HG03354 (cell line): ENCODE measurements around the gene MESP2.

Experiments used
- ATAC-seq: cut with Tn5 transposase; IDR thresholded peaks from one replicate; pipeline ENCODE4 v1.9.1; 2021; ENCODE audit warnings: mild to moderate bottlenecking; ENCODE audit not compliant: unreplicated experiment, poor library complexity, severe bottlenecking

The MESP2 gene

DNA sequence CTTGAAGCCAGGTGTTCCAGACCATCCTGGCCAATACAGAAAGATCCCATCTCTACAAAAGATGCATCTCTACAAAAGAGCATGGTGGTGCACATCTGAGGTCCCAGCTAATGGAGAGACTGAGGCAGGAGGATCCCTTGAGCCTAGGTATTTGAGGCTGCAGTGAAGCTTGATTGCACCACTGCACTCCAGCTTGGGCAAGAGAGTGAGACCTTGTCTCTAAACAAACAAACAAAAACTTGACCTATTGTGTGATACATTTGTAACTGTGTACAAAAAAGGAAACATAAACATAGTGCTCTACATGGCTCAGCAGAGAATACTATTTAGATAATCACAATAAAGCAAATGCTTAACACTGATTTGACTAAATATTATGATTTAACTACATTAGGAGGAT, 19.9 kb downstream of the MESP2 start:
- ATAC-seq: no peak

DNA sequence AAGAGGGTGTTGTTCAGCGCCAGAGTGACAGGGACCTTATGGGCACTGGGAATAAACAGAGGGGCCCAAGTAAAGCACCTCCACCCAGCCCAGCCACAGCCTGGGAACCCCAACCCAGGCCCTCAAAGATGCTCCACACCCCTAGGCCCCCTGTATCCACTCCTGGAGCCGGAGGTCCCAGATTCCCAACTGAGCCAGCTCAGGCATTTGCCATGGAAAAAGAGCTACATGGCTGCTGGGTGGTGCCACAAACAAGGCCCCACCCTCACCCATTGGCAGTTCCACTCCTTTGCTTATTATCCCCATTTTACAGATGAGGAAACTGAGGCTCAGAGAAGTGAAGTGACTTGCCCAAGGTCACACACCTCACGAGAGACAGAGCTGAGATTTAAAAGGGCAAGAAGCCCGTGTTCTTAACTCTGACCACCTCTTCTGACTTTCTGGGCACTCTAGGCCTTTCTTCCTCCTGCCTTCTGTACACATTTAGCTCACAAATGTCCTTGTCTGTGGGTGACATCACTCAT, 21.6 kb downstream of the MESP2 start:
- no peak for ATAC-seq

DNA sequence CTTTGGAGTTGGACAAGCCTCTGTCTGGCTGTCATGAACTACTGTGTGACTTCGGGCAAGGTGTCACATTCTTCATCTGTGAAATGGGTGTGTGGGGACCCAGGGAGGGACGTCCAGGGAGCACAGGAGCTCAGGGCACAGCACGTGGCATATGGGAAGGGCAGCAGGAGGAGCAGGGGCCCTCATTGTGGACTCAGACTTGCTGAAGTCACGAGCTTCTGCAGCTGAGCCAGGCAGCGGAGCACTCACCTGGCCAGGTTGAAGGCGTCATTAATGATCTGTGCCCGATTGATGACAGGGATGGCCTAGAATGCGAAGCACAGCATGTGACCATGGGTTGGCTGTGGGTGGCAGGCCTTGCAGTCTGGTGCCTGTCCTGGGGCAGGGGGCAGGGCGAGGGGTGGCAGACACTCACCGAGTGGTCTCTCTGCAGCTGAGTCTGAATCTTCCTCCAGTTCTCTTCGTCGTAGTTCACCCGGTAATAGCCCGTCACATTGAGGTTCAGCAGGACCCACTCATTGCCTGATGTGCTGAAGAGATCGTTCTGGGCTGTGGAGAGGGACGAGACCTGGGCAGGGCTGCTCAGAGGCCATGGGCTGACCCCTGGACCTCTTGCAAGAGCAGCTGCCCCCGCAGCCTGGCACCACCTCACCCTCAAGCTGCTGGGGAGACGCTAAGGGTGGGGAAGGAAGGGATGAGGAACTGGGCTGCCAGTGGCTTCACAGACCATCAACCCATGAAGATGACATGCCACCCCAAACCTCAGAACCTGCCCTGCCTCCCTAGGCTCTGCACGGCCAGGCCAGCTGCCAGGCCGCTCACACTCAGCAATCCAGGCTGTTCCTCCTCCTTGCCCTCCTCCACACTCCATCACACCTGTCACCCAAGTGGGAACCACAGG, 23.1 kb downstream of the MESP2 start:
- no peak for ATAC-seq

DNA sequence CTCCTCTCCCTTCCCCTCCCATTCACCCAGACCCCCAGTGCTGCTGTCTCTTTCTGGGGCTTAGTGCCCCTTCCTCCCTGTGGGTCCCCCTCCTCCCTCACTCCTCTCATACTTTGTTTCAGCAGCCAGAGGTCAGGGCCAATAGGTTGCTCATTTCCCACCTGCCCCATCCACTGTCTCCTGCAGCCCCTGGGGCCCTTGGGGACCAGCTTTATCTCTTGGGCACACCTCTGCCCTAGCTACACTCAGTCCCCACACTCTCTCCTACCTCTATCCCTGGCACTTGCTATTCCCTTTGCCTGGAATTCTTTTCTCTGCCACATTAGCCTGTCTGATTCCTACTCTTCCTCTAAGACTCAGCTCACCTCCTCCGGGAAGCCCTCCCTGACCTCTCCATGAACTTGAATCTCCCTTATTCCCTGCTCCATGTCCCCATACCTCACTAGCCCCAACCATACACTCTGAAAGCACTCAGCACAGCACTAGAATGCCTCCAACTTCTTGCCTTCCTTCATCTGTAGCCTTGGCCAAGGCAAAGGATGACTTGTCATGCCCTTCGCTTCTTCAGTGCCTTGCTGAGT, 23.9 kb downstream of the MESP2 start:
- no peak for ATAC-seq

DNA sequence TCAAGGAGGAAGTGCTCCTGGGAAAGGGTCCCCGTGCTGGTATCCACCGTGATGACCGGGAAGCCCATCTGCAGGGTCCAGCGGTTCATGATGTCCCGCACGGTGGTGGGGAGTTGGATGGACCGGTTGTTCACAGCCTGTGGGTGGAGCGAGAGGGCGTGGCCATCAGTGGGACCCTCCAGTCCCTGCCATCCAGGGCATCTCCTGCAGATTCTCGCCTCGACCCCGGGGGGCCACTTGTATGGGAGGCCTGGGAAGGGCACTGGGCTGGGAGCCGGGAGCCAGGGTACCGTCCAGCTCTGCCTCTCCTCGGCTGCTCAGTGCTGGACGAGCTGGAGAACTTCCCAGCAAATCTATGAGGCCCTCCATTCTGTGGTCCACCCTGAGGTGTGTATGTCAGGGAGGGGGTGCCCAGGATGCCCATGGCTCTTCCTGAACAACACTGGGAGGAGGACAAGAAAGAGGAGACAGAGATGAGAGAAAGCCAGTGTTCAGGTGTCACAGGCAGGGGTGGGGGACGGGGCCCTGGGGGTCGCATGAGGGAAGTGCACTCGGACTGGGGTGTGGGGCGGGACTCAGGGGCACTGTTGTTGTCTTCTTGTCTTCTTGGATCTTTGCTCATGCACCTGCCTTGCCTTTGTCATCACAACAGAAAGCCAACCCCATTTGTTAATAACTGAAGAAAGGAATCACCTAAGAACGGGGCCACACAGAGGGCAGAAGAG, 25.5 kb downstream of the MESP2 start:
- no peak for ATAC-seq

DNA sequence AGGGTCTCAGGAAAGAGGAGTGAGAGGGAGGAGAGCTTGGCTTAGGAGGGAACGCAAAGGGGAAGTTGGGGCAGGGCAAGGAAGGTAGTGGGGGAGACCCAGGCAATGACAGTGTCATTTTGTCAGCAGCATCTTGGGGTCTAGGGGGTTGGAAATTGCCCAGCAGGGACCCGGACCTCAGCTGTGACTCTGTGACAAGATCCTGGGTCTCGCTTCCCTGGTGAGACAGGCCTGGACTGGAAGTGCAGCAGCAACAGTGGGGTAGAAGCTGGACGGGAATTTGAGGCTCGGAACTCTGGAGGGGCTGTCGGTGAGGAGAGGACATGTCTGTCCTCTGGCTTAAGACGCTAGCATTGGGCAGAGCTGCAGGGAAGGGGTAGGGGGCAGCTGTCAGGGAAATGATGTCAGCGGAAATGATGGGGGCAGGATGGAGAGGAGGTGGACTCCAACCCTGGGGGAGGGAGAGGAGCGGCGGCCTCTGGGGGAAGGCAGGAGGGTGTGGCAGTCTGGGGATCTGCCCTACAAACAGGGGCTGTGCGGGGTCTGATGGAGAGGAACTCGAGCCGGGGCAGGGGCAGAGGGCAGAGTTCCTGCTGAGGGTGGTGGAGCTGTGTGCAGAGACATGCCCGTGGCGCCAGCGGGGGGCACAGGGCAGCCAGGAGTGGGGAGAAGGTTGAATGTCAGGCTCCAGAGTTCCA, 26.2 kb downstream of the MESP2 start:
- ATAC-seq: no peak

DNA sequence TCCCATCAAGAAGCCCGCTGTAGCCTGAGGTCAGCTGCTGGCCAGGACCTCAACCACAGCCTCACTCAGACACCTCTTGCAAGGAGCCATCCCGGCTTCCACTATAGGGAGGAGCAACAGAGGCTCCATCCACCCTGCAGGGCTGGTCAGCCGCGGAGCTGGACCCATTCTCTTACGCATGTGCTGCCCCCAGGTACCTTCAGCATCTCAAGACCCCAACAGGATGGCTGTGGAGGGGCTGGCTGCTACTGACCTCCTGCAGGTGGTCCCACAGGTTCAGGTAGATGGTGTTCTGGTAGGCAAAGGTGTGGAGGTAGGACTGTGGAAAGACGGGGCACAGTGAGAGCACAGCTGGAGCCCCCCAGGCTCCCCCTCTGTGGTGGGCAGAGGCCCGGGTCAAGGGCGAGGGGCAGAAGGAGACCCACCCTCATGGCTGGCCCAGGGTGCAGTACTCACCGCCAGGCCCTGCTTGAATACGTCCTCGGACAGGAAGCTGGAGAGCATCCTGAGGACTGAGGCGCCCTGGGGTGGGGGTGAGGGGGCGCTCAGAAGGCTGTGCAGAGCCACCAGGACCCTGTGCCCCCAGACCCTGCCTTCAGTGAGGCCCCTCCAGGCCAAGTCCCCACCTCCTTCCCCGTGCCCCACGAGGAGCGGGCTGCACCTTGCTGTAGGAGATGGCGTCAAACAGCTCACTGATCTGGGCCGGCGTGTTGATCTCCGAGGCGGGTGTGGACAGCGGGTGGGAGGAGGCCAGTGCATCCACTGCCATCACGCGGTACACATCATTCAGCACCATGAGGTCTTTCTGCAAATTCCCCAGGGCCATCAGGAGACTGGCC, 27.1 kb downstream of the MESP2 start:
- no peak for ATAC-seq

DNA sequence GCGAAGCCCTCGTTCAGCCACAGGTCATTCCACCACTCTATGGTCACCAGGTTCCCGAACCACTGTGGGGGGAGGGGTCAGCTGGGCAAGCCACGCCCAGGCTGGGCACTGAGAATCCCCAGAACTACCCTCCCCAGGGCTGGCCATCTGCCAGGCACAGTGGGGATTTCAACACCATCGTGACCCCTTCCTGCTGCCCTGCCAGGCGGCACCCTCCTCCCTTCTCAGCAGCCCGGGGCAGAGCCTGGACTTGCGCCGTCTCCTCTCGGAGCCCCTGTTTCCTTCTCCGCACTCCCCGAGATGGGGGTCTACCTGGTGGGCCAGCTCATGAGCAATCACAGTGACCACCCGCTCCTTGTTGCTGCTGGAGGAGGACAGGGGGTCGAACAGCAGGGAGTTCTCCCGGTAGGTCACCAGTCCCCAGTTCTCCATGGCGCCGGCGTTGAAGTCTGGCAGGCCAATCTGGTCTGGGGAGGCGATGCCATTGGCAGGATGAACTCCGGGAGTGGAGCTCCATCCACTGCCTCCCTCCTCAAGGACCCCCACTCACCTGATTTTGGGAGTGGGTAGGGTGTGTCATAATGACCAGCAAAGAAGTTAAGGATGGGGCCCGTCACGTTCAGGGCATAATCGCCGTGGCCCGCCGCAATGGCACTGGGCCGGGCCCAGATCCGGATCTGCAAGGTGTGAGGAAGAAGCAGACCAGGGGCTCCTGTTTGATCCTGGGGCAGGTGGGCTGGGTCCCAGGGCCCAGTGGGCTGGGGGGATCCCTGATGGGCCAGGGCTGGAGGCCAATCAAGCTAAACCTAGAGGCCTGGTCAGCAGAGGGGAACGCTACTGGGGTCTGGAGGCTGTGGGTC, 28.0 kb downstream of the MESP2 start:
- no peak for ATAC-seq

DNA sequence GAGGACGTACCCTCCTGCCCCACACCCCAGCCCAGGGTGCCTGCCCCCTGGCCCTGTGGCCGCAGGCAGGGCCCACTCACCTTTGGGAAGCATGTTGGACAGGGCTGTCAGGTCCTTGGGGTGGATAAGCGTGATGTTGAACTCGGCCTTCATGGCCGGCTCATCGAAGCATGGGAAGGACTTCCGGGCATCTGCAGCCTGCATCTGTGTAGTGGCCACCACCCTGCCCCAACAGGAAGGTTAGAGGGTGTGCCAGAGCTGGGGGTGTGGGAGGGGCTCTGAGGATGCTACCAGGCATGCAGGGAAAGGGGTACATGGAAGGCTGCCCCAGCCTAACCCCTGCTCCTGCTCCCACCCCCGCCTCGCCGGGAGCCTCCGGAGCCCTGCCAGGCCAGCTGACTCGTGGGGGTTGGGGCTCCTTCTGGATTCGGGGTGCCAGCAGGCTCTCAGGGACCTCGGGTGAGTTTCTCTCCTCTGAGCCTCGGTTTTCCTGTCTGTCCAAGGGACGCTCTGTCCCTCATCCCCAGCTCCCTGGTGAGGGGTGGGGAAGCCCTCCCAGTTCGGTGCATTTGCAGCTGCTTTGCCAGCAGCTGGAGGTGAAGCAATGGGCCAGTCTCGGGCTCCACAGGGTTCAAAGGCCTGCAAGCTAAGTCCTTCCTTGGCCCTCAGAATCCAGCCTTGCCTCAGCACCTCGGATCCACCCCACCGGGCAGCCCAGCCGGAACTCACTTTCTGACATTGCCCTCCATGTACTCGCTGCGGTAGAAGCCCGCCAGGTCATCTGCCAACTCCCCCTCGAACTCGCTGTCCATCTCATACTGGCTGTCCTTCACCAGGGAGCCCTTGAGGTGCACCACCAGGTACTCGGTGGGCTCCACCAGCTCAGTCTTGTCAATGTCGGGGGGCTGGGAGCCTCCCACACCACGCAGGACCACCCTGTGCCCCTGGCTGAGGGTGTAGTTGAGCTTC, 29.4 kb downstream of the MESP2 start:
- no peak for ATAC-seq

DNA sequence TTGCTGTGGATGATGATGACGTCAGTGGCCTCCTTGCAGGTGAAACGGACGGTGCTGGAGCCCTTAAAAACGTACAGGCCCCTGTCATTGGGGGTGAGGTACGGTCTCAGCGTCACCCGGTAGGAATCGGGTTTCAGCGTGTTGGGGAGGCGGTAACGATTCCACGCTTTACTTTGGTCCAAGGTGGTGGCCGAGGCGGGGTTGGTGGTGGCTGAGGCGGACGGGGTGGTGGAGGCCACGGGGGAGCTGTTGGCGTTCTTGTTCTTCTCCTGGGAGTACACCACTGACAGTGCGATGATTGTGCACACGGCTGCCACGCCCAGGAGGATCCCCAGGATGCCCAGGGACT, 30.1 kb downstream of the MESP2 start:
- ATAC-seq: no peak

DNA sequence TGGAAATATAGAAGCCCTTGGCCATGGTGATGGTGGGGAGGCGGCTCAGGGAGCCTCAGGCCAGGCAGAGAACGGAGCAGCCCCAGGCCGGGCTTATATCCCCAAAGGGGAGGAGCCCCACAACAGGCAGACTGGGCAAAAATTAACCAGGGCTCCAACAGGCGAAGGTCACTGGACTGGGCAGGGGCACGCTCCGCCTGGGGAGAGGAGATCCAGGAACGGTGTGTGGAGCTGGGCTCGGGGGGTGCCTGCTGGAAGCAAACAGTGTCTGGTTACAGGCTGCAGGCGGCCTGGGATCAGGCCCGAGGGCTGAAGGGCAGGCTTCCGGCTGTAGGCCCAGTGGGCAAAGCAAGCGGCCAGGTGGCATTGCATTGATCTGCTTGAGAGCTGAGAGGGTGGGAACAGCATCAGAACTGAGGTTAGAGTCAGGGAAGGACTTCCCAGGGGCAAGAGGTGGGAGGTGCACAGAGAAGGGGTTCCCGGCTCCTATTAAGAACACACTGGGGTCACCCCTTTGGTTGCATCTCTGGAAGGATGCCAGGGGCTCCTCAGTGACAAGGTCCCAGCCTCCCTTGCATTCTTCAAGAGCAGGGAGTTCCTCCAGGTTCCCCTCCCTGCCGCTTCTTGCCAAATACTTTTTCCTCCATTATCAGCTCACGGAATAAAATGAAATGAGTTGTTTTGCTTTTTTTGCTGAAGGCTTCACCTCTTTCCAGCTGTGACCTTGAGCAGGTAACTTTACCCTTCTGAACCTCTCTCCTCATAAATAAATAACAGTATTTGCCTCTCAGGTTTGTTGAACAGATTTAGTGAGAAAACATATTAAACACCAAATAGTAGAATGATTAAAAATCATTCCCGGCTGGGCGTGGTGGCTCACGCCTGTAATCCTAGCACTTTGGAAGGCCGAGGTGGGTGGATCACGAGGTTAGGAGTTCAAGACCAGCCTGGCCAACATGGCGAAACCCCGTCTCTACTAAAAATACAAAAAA, 30.7 kb downstream of the MESP2 start:
- ATAC-seq: no peak

DNA sequence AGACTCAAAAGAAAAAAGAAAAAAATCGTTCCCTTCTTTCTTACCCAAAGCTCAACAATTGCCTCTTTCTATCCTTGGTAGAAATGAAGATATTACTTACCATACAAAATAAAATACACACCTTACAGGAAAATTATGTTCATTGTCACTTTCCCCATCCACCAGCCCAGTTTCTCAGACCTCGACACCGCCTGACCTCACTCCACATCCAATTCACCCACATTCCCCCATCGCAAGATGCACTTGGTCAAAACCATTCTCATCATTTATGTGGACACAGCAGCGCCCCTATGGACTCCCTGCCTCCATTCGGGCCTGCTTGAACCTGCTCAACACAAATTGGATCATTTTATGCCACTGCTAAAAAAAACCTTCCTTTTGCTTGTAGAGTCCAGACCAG, 31.6 kb downstream of the MESP2 start:
- no peak for ATAC-seq

DNA sequence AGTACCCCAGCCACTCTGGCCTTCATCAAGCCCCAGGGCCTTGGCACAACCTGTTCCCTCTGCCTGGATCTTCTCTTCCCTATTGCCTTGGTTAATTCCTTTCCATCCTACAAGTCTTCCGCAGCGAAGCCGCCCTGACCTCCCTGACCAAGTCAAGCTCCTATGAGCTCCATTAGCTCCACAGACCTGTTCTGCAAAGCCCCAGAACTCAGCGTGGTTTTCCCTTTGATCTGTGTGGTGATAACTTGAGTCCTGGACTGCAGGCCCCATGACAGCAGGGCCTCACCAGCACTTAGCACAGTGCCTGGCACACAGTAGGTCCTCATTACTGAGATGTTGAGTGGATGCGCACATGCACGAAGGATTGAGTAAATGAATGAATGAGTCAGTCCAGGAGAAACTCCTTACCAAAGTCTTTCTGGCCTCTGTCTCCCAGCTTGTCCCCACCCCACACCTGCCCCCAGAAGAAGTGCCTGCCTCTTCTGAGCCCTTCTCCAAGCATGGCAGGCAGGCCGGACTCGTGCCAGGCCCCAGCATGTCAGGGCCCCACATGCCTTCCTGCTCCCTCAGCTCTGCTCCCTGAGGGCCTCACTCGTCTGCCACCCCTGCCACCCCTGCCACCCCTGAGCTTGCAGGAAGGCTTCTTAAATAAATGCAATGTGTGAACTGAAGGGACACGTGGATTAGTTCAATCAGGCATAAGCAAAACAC, 32.2 kb downstream of the MESP2 start:
- ATAC-seq: no peak

DNA sequence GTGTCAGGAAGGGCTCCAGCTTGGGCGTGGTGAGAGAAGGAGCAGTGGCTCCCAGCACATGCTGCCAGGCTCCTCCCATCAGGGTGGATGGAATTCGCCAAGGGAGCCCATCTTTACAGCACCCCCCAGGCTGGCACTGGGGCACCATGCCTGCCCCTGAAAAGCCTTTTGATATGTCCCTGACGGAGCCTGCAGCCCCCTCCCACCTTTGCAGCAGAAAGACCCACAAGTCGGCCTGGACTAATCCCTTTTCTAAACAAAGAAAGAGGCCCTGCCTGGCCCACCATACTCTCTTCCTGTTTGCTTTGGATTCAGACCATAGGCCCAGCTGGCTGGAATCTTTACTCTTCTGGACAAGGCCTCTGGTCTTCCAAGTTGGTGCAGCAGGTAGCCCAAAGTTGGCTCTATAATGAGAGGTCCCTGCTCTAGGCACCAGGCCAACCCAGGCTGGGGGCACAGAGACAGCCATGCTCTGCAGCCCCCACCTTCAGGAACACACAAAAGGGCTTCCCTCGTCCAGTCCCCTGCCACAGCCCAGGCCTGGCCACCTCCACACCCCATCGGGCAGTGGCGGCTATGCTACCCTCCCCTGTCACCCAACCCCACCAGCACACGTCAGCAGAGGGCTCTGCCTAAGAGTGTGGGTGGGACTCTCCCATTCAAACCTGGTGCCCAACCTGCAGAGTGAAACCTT, 33.1 kb downstream of the MESP2 start:
- no peak for ATAC-seq

DNA sequence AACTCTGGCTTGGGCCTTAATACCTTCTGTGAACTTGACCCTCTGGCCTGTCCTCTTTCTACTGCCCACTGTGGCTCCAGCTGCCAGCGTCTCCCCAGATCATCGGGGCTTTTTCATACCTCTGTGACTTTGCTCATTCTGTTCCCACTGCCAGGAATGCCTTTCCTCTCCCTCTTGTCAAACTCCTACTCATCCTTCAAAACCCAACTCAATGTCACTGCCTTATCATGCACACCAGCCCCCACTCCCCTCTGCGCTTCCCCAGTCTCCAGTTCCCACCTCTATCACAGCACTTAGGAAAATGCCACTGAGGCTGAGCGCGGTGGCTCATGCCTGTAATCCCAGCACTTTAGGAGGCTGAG, 33.6 kb downstream of the MESP2 start:
- ATAC-seq: no peak
